Activated CD8-positive, alpha-beta memory T cell treated with anti-CD3 and anti-CD28 coated beads, Interleukin-2, amount 50 U/mL, for 24 hours (primary cell): ENCODE data around the gene USP15.

ENCODE experiments used
- DNase-seq: peaks from one replicate; pipeline ENCODE4 v3.0.0-alpha.2; 2020; ENCODE audit errors: extremely low read depth

Gene USP15

DNA sequence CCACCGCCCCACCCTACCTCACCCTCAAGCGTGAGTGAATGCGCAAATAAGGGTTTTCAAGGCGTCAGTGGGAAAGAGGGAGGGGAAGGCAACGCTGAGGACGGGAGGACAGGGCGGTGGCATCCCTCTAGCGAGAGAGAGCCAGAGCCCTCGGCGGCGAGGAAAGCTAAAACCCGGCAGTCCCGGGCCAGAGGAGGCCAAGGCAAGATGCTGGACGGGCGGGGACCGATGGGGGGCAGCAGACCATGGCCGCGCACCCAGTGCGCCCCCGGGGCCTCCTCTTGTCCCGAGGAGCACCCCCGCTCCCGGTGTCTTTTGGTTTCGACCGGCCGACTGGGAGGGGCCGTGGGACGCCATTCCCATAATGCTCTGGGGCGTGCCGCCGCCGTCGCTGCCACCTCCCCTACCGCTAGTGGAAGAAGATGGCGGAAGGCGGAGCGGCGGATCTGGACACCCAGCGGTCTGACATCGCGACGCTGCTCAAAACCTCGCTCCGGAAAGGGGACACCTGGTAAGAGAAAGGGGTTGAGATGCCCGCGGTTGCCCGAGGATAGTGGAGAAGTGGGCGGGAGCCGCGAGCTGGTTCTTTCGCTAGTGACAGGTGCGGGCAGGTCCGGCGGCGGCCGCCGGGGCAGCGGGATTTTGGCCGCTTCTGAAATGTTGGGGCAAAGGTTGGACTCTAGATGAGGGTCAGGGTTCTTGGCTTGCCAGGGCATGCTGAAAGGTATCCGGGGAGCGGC lies at the start of gene USP15:
TSS of gene USP15 (plus strand) at position 412 of the 740 bp plus-strand sequence. CDS start at position 423, 11 bp downstream.
- peak; percentile 87 for DNase-seq

DNA sequence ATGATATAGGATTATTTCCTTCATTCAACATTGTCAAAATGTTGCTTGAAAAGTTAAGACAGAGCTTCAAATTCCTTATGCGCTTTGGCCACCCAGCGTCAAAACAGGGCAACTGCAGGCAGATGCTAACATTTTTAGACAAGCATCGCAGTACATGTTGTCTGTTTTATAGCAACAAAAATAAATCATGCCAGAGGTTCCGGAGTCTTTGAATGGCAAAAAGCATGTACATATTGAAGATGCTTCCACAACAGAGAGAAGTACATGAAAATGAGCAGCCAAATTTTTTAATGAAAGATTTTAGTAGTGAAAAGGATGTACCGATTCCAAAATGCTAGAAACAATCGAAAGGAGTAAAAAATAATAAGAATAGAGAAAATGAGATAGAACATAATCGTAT lies 49.8 kb upstream of the USP15 start:
- no peak for DNase-seq

DNA sequence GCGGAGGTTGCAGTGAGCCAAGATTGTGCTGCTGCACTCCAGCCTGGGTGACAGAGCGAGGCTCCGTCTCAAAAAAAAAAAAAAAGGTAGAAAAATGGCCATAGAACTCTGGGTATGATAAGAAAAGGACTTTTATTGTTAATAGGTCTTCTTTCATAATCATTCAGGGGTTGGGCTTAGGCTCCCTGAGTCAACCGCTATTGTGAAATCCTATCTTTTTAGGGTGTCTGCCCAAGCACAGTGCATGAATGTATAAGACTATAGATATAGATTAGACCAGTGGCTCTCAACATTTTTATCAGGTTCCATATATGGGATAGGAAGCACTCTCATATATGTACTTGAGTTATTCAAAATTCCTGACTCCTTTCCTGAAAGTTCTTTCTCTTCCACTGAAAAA lies 48.7 kb upstream of the USP15 start:
- no peak for DNase-seq

- DNase-seq: no peak
Observed at GRCh38 chr12:62214846-62215245, 45.4 kb upstream of the USP15 start.

DNA sequence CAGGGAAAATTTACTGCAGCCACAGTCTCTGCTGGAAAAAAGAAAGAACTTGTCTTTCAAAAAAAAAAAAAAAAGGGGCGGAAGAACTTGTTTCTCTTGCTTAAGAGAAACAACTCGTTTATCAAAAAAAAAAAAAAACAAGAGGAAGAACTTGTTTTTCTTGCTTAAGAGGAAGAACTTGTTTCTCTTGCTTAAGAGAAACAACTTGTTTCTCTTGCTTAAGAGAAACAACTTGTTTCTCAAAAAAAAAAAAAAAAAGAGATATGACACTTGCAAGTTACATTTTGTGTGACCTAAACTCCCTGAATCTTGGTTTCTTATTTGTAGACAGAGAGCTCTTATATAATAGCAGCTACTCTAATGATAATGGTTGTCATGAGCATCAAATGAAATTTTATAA lies 44.7 kb upstream of the USP15 start:
- DNase-seq: no peak

GRCh38 chr12:62217466-62218194 lies 42.6 kb upstream of the USP15 start:
- no peak for DNase-seq

GRCh38 chr12:62221107-62221506 lies 39.1 kb upstream of the USP15 start:
- DNase-seq: no peak

- no peak for DNase-seq
Observed at GRCh38 chr12:62224601-62225000, 35.6 kb upstream of the USP15 start.

DNA sequence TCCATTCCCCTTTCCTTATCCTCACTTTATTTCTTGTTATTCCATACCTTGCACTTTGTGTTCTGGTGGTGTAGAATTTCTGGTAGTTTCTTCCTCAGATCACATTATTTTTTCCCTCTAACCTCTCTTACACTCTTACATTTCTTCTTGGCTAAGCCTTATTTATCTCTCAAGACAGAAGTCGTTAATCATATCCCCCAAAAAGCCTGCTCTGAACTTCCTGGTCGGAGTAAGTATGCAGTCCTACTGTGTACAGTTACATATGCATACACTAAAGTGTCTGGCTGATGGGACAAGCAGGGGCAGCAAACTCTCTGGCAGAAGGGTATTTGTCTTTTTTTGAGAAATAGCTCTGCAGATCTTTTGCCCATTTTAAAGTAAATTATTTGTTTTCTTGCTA lies 33.1 kb upstream of the USP15 start:
- DNase-seq: no peak

- no peak for DNase-seq
Observed at GRCh38 chr12:62230652-62231051, 29.6 kb upstream of the USP15 start.

GRCh38 chr12:62232143-62232729 lies 28.0 kb upstream of the USP15 start:
- DNase-seq: no peak

DNA sequence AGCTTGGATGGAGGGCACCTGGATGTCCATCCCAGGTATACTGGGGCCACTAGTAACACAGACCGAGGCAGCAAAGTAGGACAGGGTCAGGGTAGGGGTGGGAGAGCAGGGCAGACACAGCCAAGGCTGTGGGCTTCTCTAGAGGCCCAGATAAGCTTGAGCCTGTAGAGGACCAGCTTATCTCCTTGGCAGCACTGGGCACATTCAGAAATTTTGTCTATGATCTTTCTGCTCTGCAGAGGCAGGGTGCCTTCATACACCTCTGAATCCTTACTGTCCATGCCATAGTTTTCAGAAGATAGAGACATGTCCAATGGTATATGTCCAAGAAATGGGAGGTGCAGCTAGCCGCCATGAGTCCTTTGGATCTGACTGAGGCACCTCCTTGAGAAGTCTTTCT lies 26.4 kb upstream of the USP15 start:
- DNase-seq: no peak

GRCh38 chr12:62239571-62239970 lies 20.6 kb upstream of the USP15 start:
- no peak for DNase-seq

GRCh38 chr12:62247281-62248045 lies 12.7 kb upstream of the USP15 start:
- DNase-seq: no peak

DNA sequence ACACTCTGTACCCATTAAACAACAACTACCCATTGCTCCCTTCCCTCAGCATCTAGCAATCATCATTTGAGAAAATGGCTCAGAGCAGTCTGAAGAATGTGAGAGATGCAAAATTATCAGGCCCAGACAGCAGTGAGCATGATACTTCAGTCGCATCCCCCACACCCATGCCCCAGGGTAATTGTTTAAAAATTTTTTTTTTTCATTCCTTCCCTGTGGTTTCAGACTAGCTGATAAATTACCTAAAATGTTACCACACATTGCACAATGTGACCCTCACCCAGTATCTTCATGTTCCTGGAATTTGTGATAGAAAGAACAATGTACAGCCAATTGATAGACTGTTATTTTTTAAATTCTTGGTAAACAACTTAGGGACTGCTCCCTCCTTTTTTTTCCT lies 11.3 kb upstream of the USP15 start:
- DNase-seq: no peak

- DNase-seq: no peak
Observed at GRCh38 chr12:62249419-62249818, 10.8 kb upstream of the USP15 start.

- no peak for DNase-seq
Observed at GRCh38 chr12:62250671-62251608, 9.3 kb upstream of the USP15 start.

- no peak for DNase-seq
Observed at GRCh38 chr12:62251609-62251958, 8.6 kb upstream of the USP15 start.

DNA sequence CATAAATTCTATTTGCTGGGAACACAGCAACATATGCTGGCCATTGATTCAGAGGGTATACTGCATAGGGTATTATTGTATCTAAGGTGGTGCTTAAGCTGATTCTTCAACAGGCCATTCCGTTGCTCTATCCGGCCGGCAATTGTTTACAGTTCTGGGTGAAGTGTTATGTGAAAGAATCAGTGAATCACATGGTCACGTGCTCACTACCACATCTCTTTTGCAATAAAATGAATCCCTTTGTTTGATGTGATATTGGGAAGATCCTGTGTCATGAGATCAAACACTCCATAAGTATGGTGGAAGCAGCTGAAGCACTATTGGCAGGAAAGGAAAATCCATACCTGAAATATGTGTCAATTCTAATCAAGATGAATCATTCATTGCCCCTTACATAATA lies 7.6 kb upstream of the USP15 start:
- DNase-seq: no peak

GRCh38 chr12:62254967-62255366 lies 5.2 kb upstream of the USP15 start:
- no peak for DNase-seq

DNA sequence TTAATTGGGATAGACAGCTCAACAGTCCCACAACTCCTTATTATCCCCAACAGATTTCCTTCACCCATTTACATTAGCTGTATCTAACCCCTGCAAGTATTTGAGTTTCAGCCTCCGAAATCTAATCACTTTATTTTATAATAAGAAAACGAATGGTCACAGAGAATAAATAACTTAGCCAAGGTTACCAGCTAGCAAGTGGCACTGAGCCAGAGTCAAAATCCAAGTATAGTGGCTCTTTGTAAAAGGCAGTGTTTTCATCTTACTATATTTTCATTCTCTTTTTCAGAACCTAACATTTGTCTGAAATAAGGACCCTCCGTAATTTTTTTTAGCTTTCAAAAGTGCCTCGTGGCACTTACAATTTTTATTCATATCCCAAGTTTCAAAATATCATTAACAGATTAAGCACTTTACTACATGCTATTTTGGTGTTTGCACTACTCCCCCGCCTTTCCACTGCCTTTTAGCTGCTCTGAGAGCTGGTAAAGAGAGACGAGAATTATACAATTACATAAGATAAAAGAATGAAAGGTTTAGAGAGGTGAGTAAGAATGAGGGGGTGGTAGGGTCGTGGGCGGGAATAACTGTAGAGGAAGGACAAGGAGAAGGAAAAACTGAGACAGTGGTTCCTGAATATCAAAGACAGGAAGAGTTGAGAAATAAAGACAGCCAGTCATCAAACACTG lies 3.7 kb upstream of the USP15 start:
- DNase-seq: no peak
